Left lung (tissue), 10 donors: ENCODE results near the gene CFAP52. TPM values are rescaled to one million over a fixed set of nuclear protein-coding genes. Genes with fewer than 3 reads are reported as not detected.

Experiments
- ATAC-seq: fragments of 200-7000 bp; cut with Tn5 transposase; one replicate; pipeline ENCODE4 v1.9.1; 2020; ENCODE audit warnings: moderate library complexity
- DNase-seq, 4 donors: peaks; one replicate each; pipeline ENCODE4 v3.0.0-alpha.2; 2013 to 2020
- H3K27ac ChIP-seq, 2 donors: fragments of 200-600 bp; sonication (generic) in 1 of 2; one replicate each; pipeline versions ENCODE4 v1.5.0 to v1.8.0; 2020 to 2021
- H3K27me3 ChIP-seq, 2 donors: fragments of 200-600 bp; sonication (generic) in 1 of 2; one replicate each; pipeline versions ENCODE4 v1.5.0 to v1.8.0; 2020 to 2021
- H3K36me3 ChIP-seq, 2 donors: fragments of 200-600 bp; sonication (generic) in 1 of 2; one replicate each; pipeline versions ENCODE4 v1.5.0 to v1.8.0; 2020 to 2021
- H3K4me1 ChIP-seq, 2 donors: fragments of 200-600 bp; one replicate each; pipeline ENCODE4 v1.8.0; 2021
- H3K4me3 ChIP-seq, 2 donors: fragments of 200-600 bp; sonication (generic) in 1 of 2; one replicate each; pipeline versions ENCODE4 v1.5.0 to v1.8.0; 2020 to 2021; ENCODE audit warnings: mild to moderate bottlenecking in 1 of 2
- H3K9me3 ChIP-seq, 2 donors: fragments of 200-600 bp; sonication (generic) in 1 of 2; one replicate each; pipeline versions ENCODE4 v1.5.0 to v1.8.0; 2020 to 2021
- CTCF ChIP-seq, 2 donors: fragments of 200-600 bp; sonication (generic) in 1 of 2; IDR thresholded peaks; one replicate each; pipeline versions ENCODE4 v1.5.0 to v1.8.0; 2021; ENCODE audit warnings: antibody characterized with exemption in 2 of 2
- intact Hi-C, 2 donors: fragments of 100-400 bp; cut with DNase I; formaldehyde crosslinking; loops; one replicate each; pipeline versions ENCODE4 v1.11.2 to v1.14.2; 2022
- polyA plus RNA-seq, 6 donors: library from polyadenylated mRNA; unstranded; fragments of 120-200 nt; gene quantifications; one replicate each; pipeline ENCODE4 v1.2.1, GENCODE V29; 2013; ENCODE audit not compliant: insufficient read length in 6 of 6
- total RNA-seq, 2 donors: library from RNA; stranded (reverse); fragmentation: NEBNext Ultra II Directional; extraction: Animal tissue kit (Norgen Biotek cat#: 25700); gene quantifications; one replicate each; pipeline ENCODE4 v1.2.1, GENCODE V29; 2021
- donor health status: DM: no; HTN: yes; CAD: no.
- donor health status: DM: no; HTN: no; CAD: no.

The CFAP52 gene
- total and polyA plus RNA-seq, 8 donors = 1.6 to 10.8 (median 5.3) TPM; not detected in 1

- ATAC-seq (no peak), DNase-seq (no peak)
- no peaks in the 10 kb centered on the region for H3K27me3 ChIP-seq
- peaks cover 0 to 33% of the 10 kb centered on the region in 2 donors for H3K36me3 ChIP-seq
- H3K27ac ChIP-seq = no peak overlapping the region
- H3K4me3 ChIP-seq = no peak overlapping the region
- no peak for TF ChIP-seq CTCF (IDR thresholded peaks at IDR 0.05)
- intact Hi-C loops = no loop called here
- peaks cover 0 to 5% of the 10 kb centered on the region in 2 donors for H3K4me1 ChIP-seq
- H3K9me3 ChIP-seq = no peaks in the 10 kb centered on the region
Observed at GRCh38 chr17:9568957-9569588, 7.4 kb upstream of the CFAP52 start.

- H3K27me3 ChIP-seq = no peaks in the 10 kb centered on the region
- H3K4me3 ChIP-seq = no peak overlapping the region
- intact Hi-C loops = no loop called here
- peaks cover 0 to 33% of the 10 kb centered on the region in 2 donors for H3K36me3 ChIP-seq
- TF ChIP-seq CTCF (IDR thresholded peaks at IDR 0.05) = no peak
- no peak for DNase-seq
- ATAC-seq = no peak
- H3K4me1 ChIP-seq = peaks cover 7 to 14% of the 10 kb centered on the region in 2 donors
- no peaks in the 10 kb centered on the region for H3K9me3 ChIP-seq
- no peak overlapping the region for H3K27ac ChIP-seq
Observed at GRCh38 chr17:9571201-9571600, 5.2 kb upstream of the CFAP52 start.

GRCh38 chr17:9575381-9576101 lies 901 bp upstream of the CFAP52 start, which contains the start of gene STX8:
STX8 (minus strand) TSS chr17:9575820; CDS start chr17:9575808, 12 bp downstream.
- ATAC-seq (peak; percentile 94), DNase-seq (peak; percentile 83 to 98 (median 89))
- Histone ChIP-seq H3K4me3 (peak within 1 kb of the TSS; percentile 91 to 93), H3K36me3 (no peaks in the 10 kb centered on the region), H3K27ac (peak within 1 kb of the TSS in 1 of 2 donors; percentile 53), H3K27me3 (no peaks in the 10 kb centered on the region), H3K9me3 (no peaks in the 10 kb centered on the region), H3K4me1 (peaks cover 14 to 28% of the 10 kb centered on the region in 2 donors)
- intact Hi-C loops = no loop called here
- no peak for TF ChIP-seq CTCF (IDR thresholded peaks at IDR 0.05)

GRCh38 chr17:9577373-9577709 lies 899 bp downstream of the CFAP52 start:
- ATAC-seq = peak; percentile 26
- Histone ChIP-seq H3K36me3 (no peaks in the 10 kb centered on the region), H3K4me1 (peaks cover 14 to 28% of the 10 kb centered on the region in 2 donors), H3K9me3 (no peaks in the 10 kb centered on the region), H3K27me3 (no peaks in the 10 kb centered on the region), H3K27ac (no peak overlapping the region), H3K4me3 (no peak overlapping the region)
- intact Hi-C loops = no loop called here
- DNase-seq = no peak
- no peak for TF ChIP-seq CTCF (IDR thresholded peaks at IDR 0.05)

- no peak overlapping the region for H3K27ac ChIP-seq
- no peaks in the 10 kb centered on the region for H3K4me1 ChIP-seq
- intact Hi-C loops = no loop called here
- no peaks in the 10 kb centered on the region for H3K36me3 ChIP-seq
- no peak overlapping the region for H3K4me3 ChIP-seq
- no peaks in the 10 kb centered on the region for H3K27me3 ChIP-seq
- DNase-seq = no peak
- TF ChIP-seq CTCF (IDR thresholded peaks at IDR 0.05) = no peak
- no peak for ATAC-seq
- H3K9me3 ChIP-seq = no peaks in the 10 kb centered on the region
Observed at GRCh38 chr17:9587969-9588656, 11.7 kb downstream of the CFAP52 start.
